HG02852 (cell line): ENCODE measurements around the gene RAB7A.

Experiments used
- ATAC-seq: cut with Tn5 transposase; IDR thresholded peaks from one replicate; pipeline ENCODE4 v1.9.1; 2021; ENCODE audit warnings: mild to moderate bottlenecking, moderate library complexity; ENCODE audit not compliant: unreplicated experiment

Gene RAB7A

GRCh38 chr3:128787256-128788253, 61.6 kb downstream of the RAB7A start:
- ATAC-seq, result peak; percentile 58

GRCh38 chr3:128788268-128788869, 62.4 kb downstream of the RAB7A start:
- ATAC-seq, result no peak

GRCh38 chr3:128794067-128794768, 68.2 kb downstream of the RAB7A start:
- ATAC-seq, result no peak

DNA sequence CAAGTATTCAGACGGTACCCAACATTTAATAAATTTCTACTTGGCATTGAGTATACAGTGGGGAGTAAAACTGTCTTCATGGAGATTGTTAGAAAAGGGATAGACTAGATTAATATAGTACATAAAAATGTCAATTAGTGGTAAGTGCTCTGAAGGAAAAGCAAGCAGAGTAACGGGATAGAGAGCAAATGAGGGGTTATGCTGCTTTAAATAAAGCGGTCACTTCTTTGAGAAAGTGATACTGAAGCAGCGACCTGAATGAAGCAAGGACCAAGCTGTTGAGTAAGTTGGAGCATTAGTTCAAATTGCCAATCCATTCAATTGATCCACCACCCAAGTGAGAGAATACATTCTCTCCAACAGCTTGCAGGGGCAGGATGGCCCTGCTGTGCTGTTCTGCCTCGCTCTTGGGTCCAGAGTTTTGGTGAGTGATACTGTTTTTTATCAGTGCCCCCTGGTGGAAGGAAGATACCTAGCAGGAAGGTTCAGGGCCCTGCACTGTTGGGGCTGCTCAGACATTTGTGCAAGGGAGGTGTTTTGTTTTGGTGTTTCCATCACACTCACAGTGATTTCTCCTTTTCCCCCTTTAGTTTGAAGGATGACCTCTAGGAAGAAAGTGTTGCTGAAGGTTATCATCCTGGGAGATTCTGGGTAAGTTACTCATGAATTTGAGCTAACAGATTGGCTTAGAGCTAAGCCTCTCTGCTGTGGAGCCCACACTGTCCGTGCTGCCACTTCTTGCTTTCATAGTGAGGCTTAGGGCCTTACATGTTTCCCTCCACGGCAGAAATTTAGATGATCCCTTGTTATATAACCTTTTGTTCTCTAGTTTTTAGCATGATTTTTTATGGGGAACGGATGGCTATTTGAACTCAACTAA, 69.0 kb downstream of the RAB7A start:
- peak; percentile 76 for ATAC-seq

- ATAC-seq, result no peak
Measured at GRCh38 chr3:128799653-128800052, 73.7 kb downstream of the RAB7A start.

DNA sequence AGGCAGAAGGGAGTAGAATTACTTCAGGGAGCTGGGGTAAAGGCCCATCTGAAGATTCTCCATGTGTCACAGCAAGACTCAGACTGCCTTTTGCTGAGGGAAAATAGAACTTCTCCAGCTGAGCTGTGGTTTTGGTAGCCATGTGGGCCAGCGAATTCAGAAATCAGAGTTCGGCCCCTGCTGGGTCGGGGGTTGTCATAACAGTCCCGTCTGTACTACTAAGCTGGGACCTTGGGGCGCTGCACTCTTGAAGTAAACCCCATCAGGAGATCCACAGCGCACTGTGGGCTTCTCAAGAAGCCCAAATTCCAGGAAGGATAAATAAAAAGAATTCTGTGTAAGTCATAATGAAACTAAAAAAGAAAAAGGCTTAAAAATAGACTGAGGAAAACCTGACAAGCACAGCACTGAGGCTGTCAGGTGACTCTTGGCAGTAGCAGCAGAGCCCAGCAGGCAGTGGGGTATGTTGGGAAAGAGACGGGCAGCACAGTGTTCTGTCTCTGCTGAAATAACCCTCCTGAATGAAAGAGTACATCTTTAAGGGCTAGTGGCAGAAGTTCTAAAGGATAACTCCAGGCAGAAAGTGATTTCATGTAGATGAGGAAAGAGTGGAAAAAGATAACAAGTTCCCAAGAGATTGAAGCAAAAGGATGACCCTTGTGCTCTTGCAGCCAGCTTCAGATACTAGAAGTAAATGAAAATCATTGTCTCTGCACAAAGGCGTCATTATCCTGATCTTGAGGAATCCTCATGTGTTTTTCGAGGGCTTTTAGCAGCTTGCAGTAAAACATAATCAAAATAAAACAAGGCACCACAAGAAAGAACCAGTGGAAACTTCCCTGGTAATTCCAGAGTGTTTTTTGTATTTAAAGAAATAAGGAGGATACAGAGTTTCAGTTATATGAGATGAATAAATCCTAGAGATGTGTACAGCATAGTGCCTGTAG, 74.5 kb downstream of the RAB7A start:
- no peak for ATAC-seq

GRCh38 chr3:128801779-128802380, 75.9 kb downstream of the RAB7A start:
- ATAC-seq, result no peak

- no peak for ATAC-seq
Measured at GRCh38 chr3:128803307-128803706, 77.3 kb downstream of the RAB7A start.

DNA sequence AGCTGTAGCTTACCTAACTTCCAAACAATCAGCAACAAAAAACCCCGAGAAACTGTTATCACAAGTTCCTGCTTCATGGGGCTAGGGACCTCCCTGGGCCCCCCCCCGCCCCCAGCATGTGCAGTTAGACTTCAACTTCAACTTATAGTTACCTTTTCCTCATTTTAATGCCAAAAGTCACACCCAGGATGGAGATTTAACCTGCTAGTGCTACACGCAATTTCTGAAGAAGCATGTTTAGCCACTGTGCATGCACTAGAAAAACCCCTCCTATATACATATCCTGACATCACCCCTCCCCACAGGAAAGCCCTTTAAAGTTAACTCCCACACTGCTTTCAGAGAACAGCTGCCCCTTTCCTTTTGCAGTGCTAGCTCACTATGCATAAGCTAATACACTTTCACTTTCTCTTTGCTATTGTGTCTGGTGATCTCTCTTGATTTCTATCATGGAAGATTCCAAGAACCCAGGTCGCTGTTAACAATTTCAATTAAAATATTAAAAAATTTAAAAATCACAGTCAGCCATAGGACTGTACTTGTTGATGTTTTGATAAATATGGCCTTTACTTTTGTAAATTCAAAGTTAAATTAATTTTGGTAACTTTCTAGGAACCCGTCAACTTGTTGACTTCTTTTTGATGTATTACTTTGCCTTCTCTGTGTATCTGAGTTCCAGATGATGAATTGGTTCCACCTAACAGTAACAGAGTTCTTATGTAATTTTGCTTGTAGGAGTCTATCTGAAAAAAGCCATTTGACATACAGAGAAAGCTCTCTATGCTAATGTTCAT, 78.2 kb downstream of the RAB7A start:
- peak; percentile 82 for ATAC-seq

- no peak for ATAC-seq
Measured at GRCh38 chr3:128804811-128805155, 78.8 kb downstream of the RAB7A start.

- ATAC-seq, result no peak
Measured at GRCh38 chr3:128805772-128806171, 79.8 kb downstream of the RAB7A start.

DNA sequence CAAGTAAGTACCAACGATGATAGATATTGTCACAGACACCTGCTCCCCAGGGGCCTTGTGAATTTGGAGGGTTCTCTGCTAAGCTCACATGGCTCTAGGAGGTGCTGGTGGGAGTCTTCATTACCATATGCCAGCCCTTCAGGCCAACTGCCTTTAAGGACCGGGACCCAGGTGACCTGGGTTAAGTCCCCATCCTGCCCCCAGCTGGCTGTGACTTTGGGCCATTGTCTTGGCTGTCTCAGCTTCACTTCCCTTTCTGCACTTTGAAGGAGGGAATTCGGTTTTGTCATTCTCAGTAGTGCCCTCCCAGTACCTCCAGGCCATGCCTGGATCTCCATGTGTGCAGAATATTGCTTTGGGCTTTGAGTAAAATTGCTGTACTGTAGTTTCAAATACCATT, 80.6 kb downstream of the RAB7A start:
- ATAC-seq, result no peak

DNA sequence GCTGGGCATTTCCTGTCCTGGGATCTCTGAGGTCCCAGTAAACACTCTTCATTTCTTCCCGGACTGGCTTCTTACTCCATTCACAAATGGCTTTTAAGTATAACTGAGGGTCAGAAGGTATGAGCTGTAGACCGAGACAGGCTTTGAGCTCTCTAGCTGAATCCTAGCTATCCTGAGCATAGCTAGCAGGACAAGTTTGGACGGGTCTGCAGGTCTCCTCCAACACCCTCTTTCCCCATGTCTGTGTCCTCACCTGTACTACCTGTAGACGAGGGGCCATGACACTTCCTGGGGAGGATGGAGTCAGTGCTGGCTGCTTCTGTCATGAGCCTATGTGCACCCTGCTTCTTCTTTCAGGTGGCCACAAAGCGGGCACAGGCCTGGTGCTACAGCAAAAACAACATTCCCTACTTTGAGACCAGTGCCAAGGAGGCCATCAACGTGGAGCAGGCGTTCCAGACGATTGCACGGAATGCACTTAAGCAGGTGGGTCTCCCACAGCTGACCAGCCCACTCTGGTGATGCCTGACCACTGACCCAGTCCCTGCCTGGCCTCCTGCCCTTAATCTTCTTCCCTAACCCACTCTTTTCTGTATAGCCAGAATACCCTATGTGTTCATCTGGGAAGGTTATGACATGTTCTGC, 81.3 kb downstream of the RAB7A start:
- ATAC-seq, result no peak

DNA sequence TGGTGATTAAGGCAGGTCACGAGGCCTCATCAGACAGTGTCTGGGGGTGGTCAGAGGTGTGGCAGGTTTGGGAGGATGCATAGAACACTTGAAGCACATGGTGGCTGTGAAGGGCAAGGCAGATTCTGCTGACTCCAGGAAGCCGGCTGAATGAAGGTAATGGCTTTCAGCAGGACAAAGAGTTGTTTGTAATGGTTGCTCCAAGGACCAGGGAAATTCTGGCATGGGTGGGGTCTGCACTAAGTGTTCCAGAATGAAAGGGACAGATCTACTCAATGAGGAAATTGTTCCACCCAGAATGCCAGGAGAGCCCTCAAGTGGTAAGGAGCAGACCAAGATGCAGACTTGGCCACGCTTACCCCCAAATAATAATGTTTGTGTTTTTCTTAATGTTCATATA, 82.7 kb downstream of the RAB7A start:
- no peak for ATAC-seq

GRCh38 chr3:128813097-128813496, 87.1 kb downstream of the RAB7A start:
- ATAC-seq, result no peak

GRCh38 chr3:128814060-128814459, 88.1 kb downstream of the RAB7A start:
- ATAC-seq, result no peak

GRCh38 chr3:128814519-128815317, 88.7 kb downstream of the RAB7A start:
- ATAC-seq, result no peak
